SK-N-SH treated with all-trans-retinoic acid at 6 μM for 48 hours (cell line): ENCODE data around the gene CRLF2.
"Not testable (repeated sequence)": the region's sequence is repeated elsewhere in the genome, so short reads cannot be mapped to it uniquely, and the experiment has no call there.

ENCODE experiments used
- ATAC-seq: fragments of 200-7000 bp; cut with Tn5 transposase; 3 replicates; pipeline ENCODE4 v1.9.1; 2020; ENCODE audit warnings: mild to moderate bottlenecking, moderate library complexity
- ARNTL ChIP-seq: fragments of 450-650 bp; formaldehyde crosslinking; IDR thresholded peaks from 2 replicates; pipeline ENCODE4 v1.5.0; 2020; ENCODE audit warnings: low read depth, mild to moderate bottlenecking, moderate library complexity, borderline replicate concordance
- BACH2 ChIP-seq: fragments of 250-450 bp; sonication (Bioruptor Pico); IDR thresholded peaks from 2 replicates; pipeline ENCODE4 v1.9.0; 2021; ENCODE audit warnings: mild to moderate bottlenecking, borderline replicate concordance
- CSDC2 ChIP-seq: fragments of 250-450 bp; sonication (Bioruptor Pico); IDR thresholded peaks from 2 replicates; pipeline ENCODE4 v1.5.0; 2020; ENCODE audit warnings: mild to moderate bottlenecking, moderate library complexity
- ESRRG ChIP-seq: fragments of 250-450 bp; sonication (Bioruptor Pico); IDR thresholded peaks from 2 replicates; pipeline ENCODE4 v1.6.1; 2021; ENCODE audit warnings: mild to moderate bottlenecking
- GLIS3 ChIP-seq: fragments of 250-450 bp; sonication (Bioruptor Pico); IDR thresholded peaks from 2 replicates; pipeline ENCODE4 v1.5.0; 2020; ENCODE audit warnings: mild to moderate bottlenecking, moderate library complexity
- OSR1 ChIP-seq: fragments of 250-450 bp; sonication (Bioruptor Pico); IDR thresholded peaks from 2 replicates; pipeline ENCODE4 v1.8.0; 2022; ENCODE audit warnings: moderate library complexity, mild to moderate bottlenecking, inconsistent platforms
- RARB ChIP-seq: fragments of 250-450 bp; sonication (Bioruptor Pico); IDR thresholded peaks from 2 replicates; pipeline ENCODE4 v1.8.0; 2021; ENCODE audit warnings: mild to moderate bottlenecking, moderate library complexity
- SNAI2 ChIP-seq: fragments of 250-450 bp; sonication (Bioruptor Pico); IDR thresholded peaks from 2 replicates; pipeline ENCODE4 v1.5.0; 2020; ENCODE audit warnings: mild to moderate bottlenecking, moderate library complexity
- TCF4 ChIP-seq: fragments of 250-450 bp; sonication (Bioruptor Pico); IDR thresholded peaks from 2 replicates; pipeline ENCODE4 v1.8.0; 2021; ENCODE audit warnings: mild to moderate bottlenecking, moderate library complexity, borderline replicate concordance
- TOX ChIP-seq: fragments of 250-450 bp; sonication (Bioruptor Pico); IDR thresholded peaks from 2 replicates; pipeline ENCODE4 v1.8.0; 2021; ENCODE audit warnings: mild to moderate bottlenecking, moderate library complexity, borderline replicate concordance
- ZNF565 ChIP-seq: fragments of 450-650 bp; formaldehyde crosslinking; conservative IDR thresholded peaks from 2 replicates; pipeline ENCODE4 v1.5.0; 2020; ENCODE audit warnings: low read depth, mild to moderate bottlenecking, moderate library complexity
- ZNF70 ChIP-seq: fragments of 450-650 bp; formaldehyde crosslinking; IDR thresholded peaks from 2 replicates; pipeline ENCODE4 v1.5.0; 2020; ENCODE audit warnings: mild to moderate bottlenecking, moderate library complexity
- ZNF8 ChIP-seq: fragments of 450-650 bp; formaldehyde crosslinking; IDR thresholded peaks from 2 replicates; pipeline ENCODE4 v1.5.0; 2020; ENCODE audit warnings: mild to moderate bottlenecking, moderate library complexity
- TF ChIP-seq, protein P1 (sequence below): fragments of 250-450 bp; sonication (Bioruptor Pico); IDR thresholded peaks from 2 replicates; pipeline ENCODE4 v1.5.0; 2020; ENCODE audit warnings: mild to moderate bottlenecking, moderate library complexity
- TF ChIP-seq, protein P2 (sequence below): fragments of 250-450 bp; sonication (Bioruptor Pico); IDR thresholded peaks from 2 replicates; pipeline ENCODE4 v1.5.1; 2020; ENCODE audit warnings: low read depth, mild to moderate bottlenecking, moderate library complexity
- TF ChIP-seq, protein P3 (sequence below): fragments of 250-450 bp; sonication (Bioruptor Pico); IDR thresholded peaks from 2 replicates; pipeline ENCODE4 v1.8.0; 2020; ENCODE audit warnings: mild to moderate bottlenecking, moderate library complexity, borderline replicate concordance

CRLF2 gene

DNA sequence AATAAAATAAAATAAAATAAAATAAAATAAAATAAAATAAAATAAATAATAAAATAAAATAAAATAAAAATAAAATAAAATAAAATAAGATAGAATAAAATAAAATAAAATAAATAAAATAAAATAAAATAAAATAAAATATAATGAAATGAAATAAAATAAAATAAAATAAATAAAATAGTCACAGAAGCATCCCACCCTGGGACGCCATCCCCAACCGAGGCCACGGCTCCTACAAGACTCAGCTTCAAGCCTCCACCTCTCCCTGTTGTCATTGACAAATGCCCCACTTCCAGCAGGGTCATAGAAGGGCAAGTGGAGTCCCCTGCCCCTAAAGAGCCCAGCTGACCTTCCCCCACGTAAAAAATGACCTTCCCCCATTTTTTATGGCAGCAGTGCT lies 30.2 kb downstream of the CRLF2 start:
- no peak for ATAC-seq

DNA sequence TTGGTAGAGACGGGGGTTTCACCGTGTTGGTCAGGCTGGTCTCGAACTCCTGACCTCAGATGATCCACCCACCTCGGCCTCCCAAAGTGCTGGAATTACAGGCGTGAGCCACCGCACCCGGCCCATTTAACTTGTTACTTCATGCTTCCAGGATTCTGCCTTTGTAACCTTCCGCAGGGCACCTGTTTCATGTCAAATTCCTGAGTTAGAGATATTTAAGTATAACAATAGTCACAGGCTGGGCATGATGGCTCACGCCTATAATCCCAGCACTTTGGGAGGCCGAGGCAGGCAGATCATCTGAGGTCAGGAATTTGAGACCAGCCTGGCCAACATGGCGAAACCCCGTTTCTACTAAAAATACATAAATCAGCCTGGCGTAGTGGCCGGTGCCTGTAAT lies 30.8 kb downstream of the CRLF2 start:
- ATAC-seq, result not testable (repeated sequence)

More for the DNA sequence above, 30.2 kb downstream of the CRLF2 start:
- TF ChIP-seq TCF4, result no peak
- no peak for TF ChIP-seq ZNF8 (CRISPR knock-in tag)
- TF ChIP-seq, protein P1, sequence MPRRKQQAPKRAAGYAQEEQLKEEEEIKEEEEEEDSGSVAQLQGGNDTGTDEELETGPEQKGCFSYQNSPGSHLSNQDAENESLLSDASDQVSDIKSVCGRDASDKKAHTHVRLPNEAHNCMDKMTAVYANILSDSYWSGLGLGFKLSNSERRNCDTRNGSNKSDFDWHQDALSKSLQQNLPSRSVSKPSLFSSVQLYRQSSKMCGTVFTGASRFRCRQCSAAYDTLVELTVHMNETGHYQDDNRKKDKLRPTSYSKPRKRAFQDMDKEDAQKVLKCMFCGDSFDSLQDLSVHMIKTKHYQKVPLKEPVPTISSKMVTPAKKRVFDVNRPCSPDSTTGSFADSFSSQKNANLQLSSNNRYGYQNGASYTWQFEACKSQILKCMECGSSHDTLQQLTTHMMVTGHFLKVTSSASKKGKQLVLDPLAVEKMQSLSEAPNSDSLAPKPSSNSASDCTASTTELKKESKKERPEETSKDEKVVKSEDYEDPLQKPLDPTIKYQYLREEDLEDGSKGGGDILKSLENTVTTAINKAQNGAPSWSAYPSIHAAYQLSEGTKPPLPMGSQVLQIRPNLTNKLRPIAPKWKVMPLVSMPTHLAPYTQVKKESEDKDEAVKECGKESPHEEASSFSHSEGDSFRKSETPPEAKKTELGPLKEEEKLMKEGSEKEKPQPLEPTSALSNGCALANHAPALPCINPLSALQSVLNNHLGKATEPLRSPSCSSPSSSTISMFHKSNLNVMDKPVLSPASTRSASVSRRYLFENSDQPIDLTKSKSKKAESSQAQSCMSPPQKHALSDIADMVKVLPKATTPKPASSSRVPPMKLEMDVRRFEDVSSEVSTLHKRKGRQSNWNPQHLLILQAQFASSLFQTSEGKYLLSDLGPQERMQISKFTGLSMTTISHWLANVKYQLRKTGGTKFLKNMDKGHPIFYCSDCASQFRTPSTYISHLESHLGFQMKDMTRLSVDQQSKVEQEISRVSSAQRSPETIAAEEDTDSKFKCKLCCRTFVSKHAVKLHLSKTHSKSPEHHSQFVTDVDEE (CRISPR knock-in tag), result no peak
- no peak for TF ChIP-seq CSDC2 (CRISPR knock-in tag)
- TF ChIP-seq, protein P2, sequence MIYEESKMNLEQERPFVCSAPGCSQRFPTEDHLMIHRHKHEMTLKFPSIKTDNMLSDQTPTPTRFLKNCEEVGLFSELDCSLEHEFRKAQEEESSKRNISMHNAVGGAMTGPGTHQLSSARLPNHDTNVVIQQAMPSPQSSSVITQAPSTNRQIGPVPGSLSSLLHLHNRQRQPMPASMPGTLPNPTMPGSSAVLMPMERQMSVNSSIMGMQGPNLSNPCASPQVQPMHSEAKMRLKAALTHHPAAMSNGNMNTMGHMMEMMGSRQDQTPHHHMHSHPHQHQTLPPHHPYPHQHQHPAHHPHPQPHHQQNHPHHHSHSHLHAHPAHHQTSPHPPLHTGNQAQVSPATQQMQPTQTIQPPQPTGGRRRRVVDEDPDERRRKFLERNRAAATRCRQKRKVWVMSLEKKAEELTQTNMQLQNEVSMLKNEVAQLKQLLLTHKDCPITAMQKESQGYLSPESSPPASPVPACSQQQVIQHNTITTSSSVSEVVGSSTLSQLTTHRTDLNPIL (CRISPR knock-in tag), result no peak
- TF ChIP-seq ZNF565 (CRISPR knock-in tag), result no peak
- no peak for TF ChIP-seq BACH2 (CRISPR knock-in tag)

DNA sequence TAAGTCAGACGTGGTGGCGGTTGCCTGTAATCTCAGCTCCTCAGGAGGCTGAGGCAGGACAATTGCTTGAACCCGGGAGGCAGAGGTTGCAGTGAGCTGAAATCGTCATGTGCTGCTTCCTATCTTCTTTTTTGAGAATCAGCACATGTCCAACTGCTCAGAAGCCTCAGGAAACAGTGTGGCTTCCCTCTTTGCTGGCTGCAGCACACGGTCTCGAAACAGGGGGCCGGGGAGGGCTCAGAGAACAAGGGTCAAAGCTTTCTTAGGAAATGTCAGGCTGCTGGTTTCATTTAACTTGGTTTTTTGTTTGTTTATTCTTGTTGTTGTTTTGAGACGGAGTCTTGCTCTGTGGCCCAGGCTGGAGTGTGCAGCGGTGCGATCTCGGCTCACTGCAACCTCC lies 31.3 kb downstream of the CRLF2 start:
- no peak for TF ChIP-seq CSDC2 (CRISPR knock-in tag)
- no peak for TF ChIP-seq ESRRG (CRISPR knock-in tag)
- no peak for TF ChIP-seq ARNTL (CRISPR knock-in tag)
- no peak for TF ChIP-seq ZNF70 (CRISPR knock-in tag)
- no peak for TF ChIP-seq SNAI2
- no peak for ATAC-seq

DNA sequence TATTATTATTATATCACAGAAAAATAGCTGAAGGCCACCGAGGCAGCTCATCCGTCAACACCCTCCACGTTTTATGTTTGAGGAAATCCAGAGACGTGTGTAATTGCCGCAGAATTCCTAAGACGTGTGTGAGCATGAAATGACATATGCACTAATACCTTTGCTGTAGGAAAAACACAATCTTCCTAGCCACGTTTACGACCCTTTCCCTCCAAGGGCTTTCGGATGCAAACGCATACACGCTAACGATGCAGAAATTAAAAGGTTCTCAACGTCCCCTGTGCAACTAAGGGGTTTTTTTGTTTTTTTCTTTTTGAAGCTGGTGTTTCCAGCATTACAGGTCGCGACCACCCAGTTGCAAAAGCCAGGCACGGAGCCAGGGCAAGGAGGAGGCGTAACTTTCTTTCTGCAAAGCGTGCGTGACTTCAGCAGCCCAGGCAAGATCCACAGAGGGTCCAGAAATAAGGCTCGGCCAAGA lies 33.8 kb downstream of the CRLF2 start:
- ATAC-seq, result no peak
- TF ChIP-seq TOX (no peak), BACH2 (CRISPR knock-in tag) (no peak), SNAI2 (no peak), OSR1 (CRISPR knock-in tag) (no peak), ESRRG (CRISPR knock-in tag) (no peak), RARB (CRISPR knock-in tag) (no peak), GLIS3 (CRISPR knock-in tag) (no peak), ZNF565 (CRISPR knock-in tag) (no peak)
- TF ChIP-seq, protein P3, sequence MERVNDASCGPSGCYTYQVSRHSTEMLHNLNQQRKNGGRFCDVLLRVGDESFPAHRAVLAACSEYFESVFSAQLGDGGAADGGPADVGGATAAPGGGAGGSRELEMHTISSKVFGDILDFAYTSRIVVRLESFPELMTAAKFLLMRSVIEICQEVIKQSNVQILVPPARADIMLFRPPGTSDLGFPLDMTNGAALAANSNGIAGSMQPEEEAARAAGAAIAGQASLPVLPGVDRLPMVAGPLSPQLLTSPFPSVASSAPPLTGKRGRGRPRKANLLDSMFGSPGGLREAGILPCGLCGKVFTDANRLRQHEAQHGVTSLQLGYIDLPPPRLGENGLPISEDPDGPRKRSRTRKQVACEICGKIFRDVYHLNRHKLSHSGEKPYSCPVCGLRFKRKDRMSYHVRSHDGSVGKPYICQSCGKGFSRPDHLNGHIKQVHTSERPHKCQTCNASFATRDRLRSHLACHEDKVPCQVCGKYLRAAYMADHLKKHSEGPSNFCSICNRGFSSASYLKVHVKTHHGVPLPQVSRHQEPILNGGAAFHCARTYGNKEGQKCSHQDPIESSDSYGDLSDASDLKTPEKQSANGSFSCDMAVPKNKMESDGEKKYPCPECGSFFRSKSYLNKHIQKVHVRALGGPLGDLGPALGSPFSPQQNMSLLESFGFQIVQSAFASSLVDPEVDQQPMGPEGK, result no peak
- TF ChIP-seq, protein P2 (CRISPR knock-in tag), result no peak

DNA sequence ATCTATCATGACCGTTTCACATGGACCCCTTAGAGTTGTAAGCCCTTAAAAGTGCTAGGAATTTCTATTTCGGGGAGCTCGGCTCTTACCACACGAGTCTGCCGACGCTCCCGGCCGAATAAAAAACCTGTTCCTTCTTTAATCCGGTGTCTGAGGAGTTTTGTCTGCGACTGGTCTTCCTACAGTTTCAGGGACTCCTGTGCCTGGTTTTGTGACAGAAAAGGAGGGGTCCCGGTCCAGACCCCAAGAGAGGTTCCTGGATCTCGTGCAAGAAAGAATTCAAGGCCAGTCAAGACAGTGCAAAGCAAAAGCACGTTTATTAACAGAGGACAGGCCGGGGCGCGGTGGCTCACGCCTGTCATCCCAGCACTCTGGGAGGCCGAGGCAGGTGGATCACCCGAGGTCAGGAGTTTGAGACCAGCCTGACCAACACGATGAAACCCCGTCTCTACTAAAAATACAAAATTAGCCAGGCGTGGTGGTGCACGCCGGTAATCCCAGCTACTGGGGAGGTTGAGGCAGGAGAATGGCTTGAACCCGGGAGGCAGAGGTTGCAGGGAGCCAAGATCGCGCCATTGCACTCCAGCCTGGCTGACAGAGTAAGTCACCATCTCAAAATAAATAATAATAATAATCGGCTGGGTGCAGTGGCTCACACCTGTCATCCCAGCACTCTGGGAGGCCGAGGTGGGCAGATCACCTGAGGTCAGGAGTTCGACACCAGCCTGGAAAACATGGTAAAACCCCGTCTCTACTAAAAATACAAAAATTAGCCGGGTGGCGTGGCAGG lies 35.7 kb downstream of the CRLF2 start:
- not testable (repeated sequence) for ATAC-seq

DNA sequence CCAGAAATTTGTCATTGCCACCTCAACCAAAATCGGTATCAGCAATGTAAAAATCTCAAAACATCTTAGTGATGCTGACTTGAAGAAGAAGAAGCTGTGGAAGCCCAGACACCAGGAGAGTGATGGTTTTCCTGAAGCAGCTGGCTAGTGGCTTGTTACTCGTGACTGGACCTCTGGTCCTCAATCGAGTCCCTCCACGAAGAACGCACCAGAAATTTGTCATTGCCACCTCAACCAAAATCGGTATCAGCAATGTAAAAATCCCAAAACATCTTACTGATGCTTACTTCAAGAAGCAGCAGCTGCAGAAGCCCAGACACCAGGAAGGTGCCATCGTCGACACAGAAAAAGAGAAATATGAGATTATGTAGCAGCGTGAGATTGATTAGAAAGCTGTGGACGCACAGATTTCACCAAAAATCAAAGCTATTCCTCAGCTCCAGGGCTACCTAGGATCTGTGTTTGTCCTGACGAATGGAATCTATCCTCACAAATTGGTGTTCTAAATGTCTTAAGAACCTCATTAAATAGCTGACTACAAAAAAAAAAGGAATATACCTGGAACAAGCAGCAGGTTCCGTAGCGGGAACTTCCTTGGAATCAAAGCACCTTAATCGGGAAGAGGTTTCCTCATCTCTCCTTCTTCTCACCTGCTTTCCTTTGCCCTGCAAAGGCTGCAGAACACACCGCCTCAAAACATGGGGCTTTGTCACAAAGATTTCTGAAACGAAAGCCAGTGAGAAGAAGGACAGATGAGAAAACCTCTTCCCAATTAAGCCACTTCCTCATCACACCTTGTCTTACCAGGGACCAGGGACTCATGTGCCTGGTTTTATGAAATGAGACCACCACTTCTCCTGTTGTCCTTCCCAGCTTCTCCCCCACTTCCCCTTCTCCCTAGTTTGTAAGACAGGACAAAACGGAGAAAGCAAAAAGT lies 37.6 kb downstream of the CRLF2 start:
- ATAC-seq, result not testable (repeated sequence)

DNA sequence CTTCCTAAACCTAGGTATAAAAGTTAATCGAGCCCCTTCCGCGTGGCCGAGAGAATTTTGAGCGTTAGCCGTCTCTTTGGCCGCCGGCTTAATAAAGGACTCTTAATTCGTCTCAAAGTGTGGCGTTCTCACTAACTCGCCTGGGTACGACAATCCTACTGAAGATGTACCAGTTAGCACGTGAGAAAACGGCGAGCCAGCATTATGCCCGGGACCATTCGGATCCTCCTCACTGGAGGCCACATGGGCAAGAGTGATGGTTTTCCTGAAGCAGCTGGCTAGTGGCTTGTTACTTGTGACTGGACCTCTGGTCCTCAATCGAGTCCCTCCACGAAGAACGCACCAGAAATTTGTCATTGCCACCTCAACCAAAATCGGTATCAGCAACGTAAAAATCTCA lies 39.0 kb downstream of the CRLF2 start:
- not testable (repeated sequence) for ATAC-seq
